GM23248 (cell line): ENCODE measurements around the gene OR5AR1. TPM values are rescaled to one million over a fixed set of nuclear protein-coding genes. Genes with fewer than 3 reads are reported as not detected.

ENCODE experiments used
- DNase-seq: peaks from one replicate; pipeline ENCODE4 v3.0.0-alpha.2; 2015
- H2AFZ ChIP-seq: fragments of 200-600 bp; sonication (generic); 2 replicates; pipeline ENCODE4 v1.6.1; 2016; ENCODE audit warnings: antibody characterized with exemption
- H3F3A ChIP-seq: fragments of 200-600 bp; sonication (generic); 2 replicates; pipeline ENCODE4 v1.6.1; 2016; ENCODE audit warnings: mild to moderate bottlenecking, antibody characterized with exemption, mixed run types; ENCODE audit not compliant: insufficient read depth
- H3K27ac ChIP-seq: fragments of 200-600 bp; sonication (generic); 2 replicates; pipeline ENCODE4 v1.5.1; 2016; ENCODE audit warnings: mild to moderate bottlenecking
- H3K27me3 ChIP-seq: fragments of 200-600 bp; sonication (generic); replicated peaks from 2 replicates; pipeline ENCODE4 v1.6.1; 2016; ENCODE audit warnings: mild to moderate bottlenecking; ENCODE audit not compliant: insufficient read depth
- H3K36me3 ChIP-seq: fragments of 200-600 bp; sonication (generic); 2 replicates; pipeline ENCODE4 v1.6.1; 2016; ENCODE audit warnings: low read depth, mild to moderate bottlenecking
- H3K4me1 ChIP-seq: fragments of 200-600 bp; sonication (generic); 2 replicates; pipeline ENCODE4 v1.6.1; 2016; ENCODE audit warnings: mild to moderate bottlenecking; ENCODE audit not compliant: insufficient read depth
- H3K4me2 ChIP-seq: fragments of 200-600 bp; sonication (generic); one replicate; pipeline ENCODE4 v1.6.1; 2016; ENCODE audit warnings: mild to moderate bottlenecking; ENCODE audit not compliant: unreplicated experiment
- H3K4me3 ChIP-seq: fragments of 200-600 bp; sonication (generic); 2 replicates; pipeline ENCODE4 v1.5.1; 2016; ENCODE audit warnings: mild to moderate bottlenecking
- H3K79me2 ChIP-seq: fragments of 200-600 bp; sonication (generic); 2 replicates; pipeline ENCODE4 v1.6.1; 2016; ENCODE audit warnings: mild to moderate bottlenecking; ENCODE audit not compliant: insufficient read depth
- H3K9ac ChIP-seq: fragments of 200-600 bp; sonication (generic); 2 replicates; pipeline ENCODE4 v1.6.1; 2016; ENCODE audit warnings: mild to moderate bottlenecking
- H3K9me2 ChIP-seq: fragments of 200-600 bp; sonication (generic); 2 replicates; pipeline ENCODE4 v1.6.1; 2016; ENCODE audit warnings: mixed run types, mild to moderate bottlenecking, moderate library complexity; ENCODE audit not compliant: insufficient read depth
- H3K9me3 ChIP-seq: fragments of 200-600 bp; sonication (generic); one replicate; pipeline ENCODE4 v1.6.1; 2017; ENCODE audit warnings: low read depth
- H4K20me1 ChIP-seq: fragments of 200-600 bp; sonication (generic); 2 replicates; pipeline ENCODE4 v1.6.0; 2016; ENCODE audit not compliant: insufficient read depth
- EZH2 ChIP-seq: fragments of 200-600 bp; sonication (generic); IDR thresholded peaks from 2 replicates; pipeline ENCODE4 v1.6.1; 2018; ENCODE audit warnings: antibody characterized with exemption, mild to moderate bottlenecking; ENCODE audit not compliant: insufficient read depth, poor library complexity, severe bottlenecking
- EZH2phosphoT487 ChIP-seq: fragments of 200-600 bp; sonication (generic); IDR thresholded peaks from 2 replicates; pipeline ENCODE4 v1.6.1; 2018; ENCODE audit warnings: antibody characterized with exemption, moderate library complexity, mild to moderate bottlenecking, low read depth; ENCODE audit not compliant: insufficient read depth
- WGBS, 2 experiments: methylation state at CpG; one replicate each; pipeline ENCODE4 v1.1.6; 2015 to 2017; ENCODE audit warnings: low lambda C conversion rate in 2 of 2, low coverage in 1 of 2; ENCODE audit errors: missing lambda C conversion rate in 2 of 2; 5-methylcytosine and 5-hydroxymethylcytosine counted together
- in situ Hi-C: fragments of 300-500 bp; cut with MboI; formaldehyde crosslinking; loops from 2 replicates; pipeline ENCODE4 v1.15.0; 2020
- polyA plus RNA-seq: library from polyadenylated mRNA; unstranded; fragments of >200 nt; fragmentation: Nextera tagmentation; extraction: Ambion mirVana; gene quantifications from 2 replicates; pipeline ENCODE4 v1.2.1, GENCODE V29; 2016
- total RNA-seq: library from RNA; depleted of rRNA; stranded (reverse); fragments of >200 nt; shearing (Covaris generic); gene quantifications from 2 replicates; pipeline ENCODE4 v1.2.3, GENCODE V29; 2014

OR5AR1 gene
- total and polyA plus RNA-seq, 2 experiments from 2014 or later, result not detected

DNA sequence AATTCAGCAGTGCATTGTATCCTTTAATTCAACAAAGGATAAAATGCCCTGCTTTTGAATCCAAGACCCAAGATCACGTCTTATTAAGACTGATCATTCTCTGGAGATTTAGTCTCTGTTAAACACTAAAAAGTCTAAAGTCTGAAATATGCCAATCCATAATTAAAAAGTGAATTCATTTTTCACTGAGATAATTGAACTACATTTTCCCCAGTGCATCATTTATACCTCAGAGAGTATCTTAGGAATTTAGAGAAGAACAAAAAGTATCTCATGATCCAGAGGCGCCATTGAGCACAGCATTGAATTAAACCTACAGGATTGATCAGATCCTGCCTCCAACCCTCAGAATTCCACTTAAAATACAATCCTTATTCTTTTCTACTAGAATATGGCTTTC lies 26.6 kb upstream of the OR5AR1 start:
- no peaks in the 10 kb centered on the region for H3K4me1 ChIP-seq
- no peak for DNase-seq
- no peaks in the 10 kb centered on the region for H3K79me2 ChIP-seq
- H3K4me3 ChIP-seq, result no peak overlapping the region
- H3F3A ChIP-seq, result no peaks in the 10 kb centered on the region
- TF ChIP-seq EZH2phosphoT487 (no peak), EZH2 (no peak)
- H2AFZ ChIP-seq, result no peak overlapping the region
- H3K9me3 ChIP-seq, result no peaks in the 10 kb centered on the region
- no peaks in the 10 kb centered on the region for H3K36me3 ChIP-seq
- 0 to 1% methylated on average over 2 of the region's 2 CpGs for WGBS, 2 experiments
- no peak overlapping the region for H3K27ac ChIP-seq
- in situ Hi-C loops, result no loop called here
- no peak overlapping the region for H3K9ac ChIP-seq
- H3K9me2 ChIP-seq, result no peaks in the 10 kb centered on the region
- no peaks in the 10 kb centered on the region for H3K27me3 ChIP-seq
- H4K20me1 ChIP-seq, result no peaks in the 10 kb centered on the region
- H3K4me2 ChIP-seq, result no peak overlapping the region

DNA sequence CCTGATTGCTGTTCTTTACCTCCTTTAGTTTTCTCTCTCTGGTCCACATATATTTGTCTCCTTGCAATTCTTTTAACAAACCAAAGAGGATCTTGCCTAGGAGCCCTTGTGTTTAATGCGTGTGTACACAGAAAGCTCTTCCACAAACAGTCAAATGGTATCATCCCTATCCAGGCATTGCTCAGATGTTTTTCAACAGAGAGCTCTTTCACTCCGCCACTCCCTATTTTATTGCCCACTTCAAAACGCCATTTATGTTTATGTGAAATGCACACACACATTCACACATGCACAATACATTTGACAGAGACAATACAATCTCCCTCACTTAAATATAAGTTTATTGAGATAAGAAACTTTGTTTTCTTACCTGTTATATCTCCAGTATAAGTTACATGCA lies 26.0 kb upstream of the OR5AR1 start:
- Histone ChIP-seq H3K27me3 (no peaks in the 10 kb centered on the region), H3F3A (no peaks in the 10 kb centered on the region), H4K20me1 (no peaks in the 10 kb centered on the region), H3K4me1 (no peaks in the 10 kb centered on the region), H3K4me3 (no peak overlapping the region), H3K9me2 (no peaks in the 10 kb centered on the region), H3K27ac (no peak overlapping the region), H3K36me3 (no peaks in the 10 kb centered on the region), H2AFZ (no peak overlapping the region), H3K79me2 (no peaks in the 10 kb centered on the region), H3K9me3 (no peaks in the 10 kb centered on the region), H3K4me2 (no peak overlapping the region), H3K9ac (no peak overlapping the region)
- in situ Hi-C loops, result no loop called here
- TF ChIP-seq EZH2phosphoT487 (no peak), EZH2 (no peak)
- DNase-seq, result no peak
- 6 to 10% methylated on average over 3 of the region's 3 CpGs for WGBS, 2 experiments

DNA sequence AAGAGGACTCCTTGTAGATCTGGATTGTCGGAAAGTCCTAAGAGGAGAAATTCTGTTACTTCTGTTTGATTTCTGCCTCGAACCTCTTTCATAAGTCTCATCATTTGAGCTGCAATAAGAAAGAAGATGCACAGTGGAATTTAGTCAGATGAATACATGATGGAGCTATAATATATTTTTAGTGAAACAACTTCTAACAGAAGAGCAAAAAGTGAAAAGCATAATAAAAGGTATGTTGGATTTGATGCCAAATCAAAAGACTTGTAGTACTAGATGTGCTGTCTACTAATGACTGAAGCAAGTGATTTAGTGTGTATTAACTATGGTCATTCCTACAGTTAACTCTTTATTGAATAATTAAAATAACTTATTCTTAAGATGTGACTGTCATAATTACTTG lies 21.1 kb upstream of the OR5AR1 start, which contains the start of gene OR5AP2:
OR5AP2 (minus strand) TSS at position 101 of the 400 bp plus-strand sequence; CDS start at position 101, 0 bp downstream.
- Histone ChIP-seq H3K36me3 (no peaks in the 10 kb centered on the region), H3K9me3 (no peaks in the 10 kb centered on the region), H3K79me2 (no peaks in the 10 kb centered on the region), H3K4me3 (no peak within 1 kb of the TSS), H4K20me1 (no peaks in the 10 kb centered on the region), H3K27me3 (no peaks in the 10 kb centered on the region), H3F3A (no peaks in the 10 kb centered on the region), H3K9me2 (no peaks in the 10 kb centered on the region), H3K9ac (no peak within 1 kb of the TSS), H3K4me1 (no peaks in the 10 kb centered on the region), H3K4me2 (no peak within 1 kb of the TSS), H2AFZ (no peak within 1 kb of the TSS), H3K27ac (no peak within 1 kb of the TSS)
- in situ Hi-C loops, result no loop called here
- no peak for DNase-seq
- TF ChIP-seq EZH2, result no peak
- no peak for TF ChIP-seq EZH2phosphoT487
- WGBS, 2 experiments, result 37 to 39% methylated on average over 2 of the region's 2 CpGs

DNA sequence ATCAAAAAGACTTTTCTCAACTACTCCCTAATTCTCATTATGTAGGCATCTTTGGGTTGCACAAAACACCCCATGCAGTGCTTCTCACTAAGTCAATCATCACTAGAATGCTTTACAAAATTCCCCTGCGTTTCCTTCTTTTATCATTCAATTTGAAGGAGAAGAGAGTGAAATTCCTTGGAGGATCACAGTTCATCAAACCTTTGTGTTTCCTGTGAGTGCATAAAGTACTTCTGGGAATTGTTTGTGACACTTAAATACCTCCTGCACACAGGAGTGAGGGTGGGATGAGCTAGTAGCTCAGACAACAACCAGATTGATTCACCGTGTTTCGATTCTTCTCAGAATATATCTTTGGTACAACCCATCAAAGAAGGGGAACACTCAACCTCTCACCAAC lies 3.7 kb upstream of the OR5AR1 start:
- H4K20me1 ChIP-seq, result no peaks in the 10 kb centered on the region
- in situ Hi-C loops, result no loop called here

DNA sequence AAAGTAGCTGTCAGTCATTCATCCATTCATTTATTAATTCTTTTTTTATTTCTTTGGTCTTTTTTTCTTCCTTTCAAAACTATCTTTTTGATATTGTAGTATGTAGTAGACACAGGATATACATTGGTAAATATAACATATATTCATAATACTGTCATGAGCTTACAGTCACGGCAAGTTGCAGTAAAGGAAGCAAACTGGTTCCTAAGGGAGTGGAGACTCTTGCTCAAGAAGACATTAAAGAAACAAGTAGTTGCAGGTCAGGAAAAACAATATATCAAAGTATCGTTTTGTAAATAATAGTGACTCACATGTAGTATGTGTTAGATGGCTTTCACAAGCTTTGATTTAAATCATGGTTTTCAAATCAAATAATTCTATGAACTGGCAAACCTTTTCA lies 7.5 kb downstream of the OR5AR1 start:
- Histone ChIP-seq H3K27ac (no peak overlapping the region), H3K4me3 (no peak overlapping the region), H3K4me1 (no peaks in the 10 kb centered on the region), H3K79me2 (no peaks in the 10 kb centered on the region), H3F3A (no peaks in the 10 kb centered on the region), H3K9me2 (no peaks in the 10 kb centered on the region), H3K36me3 (no peaks in the 10 kb centered on the region), H2AFZ (no peak overlapping the region), H4K20me1 (no peaks in the 10 kb centered on the region), H3K9ac (no peak overlapping the region), H3K9me3 (no peaks in the 10 kb centered on the region), H3K27me3 (no peaks in the 10 kb centered on the region), H3K4me2 (no peak overlapping the region)
- 21 to 23% methylated on average over 2 of the region's 2 CpGs for WGBS, 2 experiments
- TF ChIP-seq EZH2phosphoT487 (no peak), EZH2 (no peak)
- no peak for DNase-seq
- in situ Hi-C loops, result no loop called here

More for the DNA sequence above, 3.7 kb upstream of the OR5AR1 start:
- Histone ChIP-seq H3K9me3 (no peaks in the 10 kb centered on the region), H3K4me3 (no peak overlapping the region), H3F3A (no peaks in the 10 kb centered on the region), H3K27me3 (no peaks in the 10 kb centered on the region), H2AFZ (no peak overlapping the region), H3K4me1 (no peaks in the 10 kb centered on the region), H3K9me2 (no peaks in the 10 kb centered on the region), H3K79me2 (no peaks in the 10 kb centered on the region), H3K9ac (no peak overlapping the region), H3K27ac (no peak overlapping the region), H3K36me3 (no peaks in the 10 kb centered on the region), H3K4me2 (no peak overlapping the region)
- 2 to 3% methylated on average over 3 of the region's 3 CpGs for WGBS, 2 experiments
- TF ChIP-seq EZH2phosphoT487 (no peak), EZH2 (no peak)
- no peak for DNase-seq
